ENCODE results near the gene S100A6.
"Not testable (repeated sequence)": the region's sequence is repeated elsewhere in the genome, so short reads cannot be mapped to it uniquely, and the experiment has no call there.

Gene S100A6

DNA sequence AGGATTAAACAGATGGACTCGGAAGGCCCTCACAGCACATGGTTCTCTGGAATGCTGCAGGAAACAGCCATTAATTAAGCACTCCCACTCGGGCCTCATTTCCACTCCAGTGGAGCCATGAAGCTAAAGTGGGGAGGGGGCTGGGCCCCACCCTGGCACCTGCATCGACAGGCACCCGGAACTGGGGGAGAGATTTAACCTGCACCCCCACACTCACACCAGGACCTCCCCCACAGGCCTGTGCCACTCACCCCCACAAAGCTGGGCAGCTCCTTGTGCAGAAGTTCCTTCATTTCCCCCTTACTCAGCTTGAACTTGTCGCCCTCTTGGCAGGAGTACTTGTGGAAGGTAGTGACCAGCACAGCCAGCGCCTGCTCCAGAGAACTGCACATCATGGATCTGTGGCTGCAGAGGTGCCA lies 27.7 kb upstream of the S100A6 start:
- H3K4me3 ChIP-seq (replicated peaks; ENCODE audit: low read depth, low read length): no peak overlapping the region
- no peak for TF ChIP-seq CTCF (IDR thresholded peaks at IDR 0.05; ENCODE audit: low read depth, low read length, missing control alignments)

GRCh38 chr1:153562021-153562420 lies 26.2 kb upstream of the S100A6 start:
- not testable (repeated sequence) for DNase-seq (ENCODE audit: extremely low read depth, low read depth); H3K4me3 ChIP-seq (replicated peaks; ENCODE audit: low read depth, low read length)

More for the DNA sequence above, 27.7 kb upstream of the S100A6 start:
- no peak for DNase-seq (ENCODE audit: extremely low read depth, low read depth)

DNA sequence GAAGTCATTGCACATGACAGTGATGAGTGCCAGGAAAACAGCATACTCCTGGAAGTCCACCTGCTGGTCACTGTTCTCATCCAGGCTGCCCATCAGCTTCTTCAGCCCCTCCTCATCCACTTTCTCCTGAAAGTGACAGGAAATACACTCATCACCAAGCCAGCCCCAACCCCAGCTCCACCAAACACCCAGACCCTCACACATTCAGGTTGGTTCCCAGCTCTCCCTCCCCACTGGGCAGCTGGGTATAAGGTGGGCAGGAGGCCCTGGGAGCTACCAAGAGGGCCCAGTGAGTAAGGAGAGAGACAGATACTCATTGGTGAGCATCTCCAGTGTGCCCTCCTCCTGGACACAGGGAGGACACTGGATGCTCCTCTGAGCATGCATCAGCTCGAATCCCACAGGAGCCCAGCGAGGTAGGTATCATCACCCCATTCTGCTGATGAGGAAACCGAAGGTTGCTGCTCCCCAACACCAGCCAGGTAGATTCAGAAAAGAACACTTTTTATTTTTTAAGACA lies 25.7 kb upstream of the S100A6 start:
- no peak for DNase-seq (ENCODE audit: extremely low read depth, low read depth)
- TF ChIP-seq CTCF (IDR thresholded peaks at IDR 0.05; ENCODE audit: low read depth, low read length, missing control alignments): no peak
- H3K4me3 ChIP-seq (replicated peaks; ENCODE audit: low read depth, low read length): no peak overlapping the region

DNA sequence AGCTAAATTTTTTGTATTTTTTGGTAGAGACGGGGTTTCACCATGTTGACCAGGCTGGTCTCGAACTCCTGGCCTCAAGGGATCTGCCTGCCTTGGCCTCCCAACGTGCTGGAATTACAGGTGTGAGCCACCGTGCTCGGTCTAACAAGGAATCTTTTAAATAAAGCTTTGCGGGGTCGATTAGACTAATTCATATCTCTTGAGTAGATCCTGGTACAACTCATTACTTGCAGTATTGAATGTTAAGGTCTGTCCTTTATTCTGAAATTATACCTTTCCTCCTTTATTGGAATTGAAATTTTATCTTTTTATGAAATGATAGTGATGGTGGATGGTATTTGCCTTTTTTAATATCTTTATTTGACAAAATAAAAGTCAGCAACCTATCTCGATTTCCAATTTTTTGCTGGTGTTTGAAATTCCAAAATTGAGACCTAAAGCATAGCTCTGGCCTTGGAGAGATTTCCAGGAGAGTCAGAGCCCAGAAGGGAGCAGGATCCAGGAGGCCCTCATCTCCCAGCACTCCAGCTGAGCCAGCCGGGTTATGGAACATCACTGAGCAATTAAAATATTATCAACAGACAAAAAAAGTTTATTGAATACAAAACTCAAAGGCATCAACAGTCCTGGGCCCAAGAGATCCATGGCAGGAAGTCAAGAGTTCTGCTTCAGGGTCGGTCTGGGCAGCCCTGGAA lies 25.1 kb upstream of the S100A6 start:
- no peak for DNase-seq (ENCODE audit: extremely low read depth, low read depth)
- peak; percentile 3 for TF ChIP-seq CTCF (IDR thresholded peaks at IDR 0.05; ENCODE audit: low read depth, low read length, missing control alignments)
- H3K4me3 ChIP-seq (replicated peaks; ENCODE audit: low read depth, low read length): no peak overlapping the region

DNA sequence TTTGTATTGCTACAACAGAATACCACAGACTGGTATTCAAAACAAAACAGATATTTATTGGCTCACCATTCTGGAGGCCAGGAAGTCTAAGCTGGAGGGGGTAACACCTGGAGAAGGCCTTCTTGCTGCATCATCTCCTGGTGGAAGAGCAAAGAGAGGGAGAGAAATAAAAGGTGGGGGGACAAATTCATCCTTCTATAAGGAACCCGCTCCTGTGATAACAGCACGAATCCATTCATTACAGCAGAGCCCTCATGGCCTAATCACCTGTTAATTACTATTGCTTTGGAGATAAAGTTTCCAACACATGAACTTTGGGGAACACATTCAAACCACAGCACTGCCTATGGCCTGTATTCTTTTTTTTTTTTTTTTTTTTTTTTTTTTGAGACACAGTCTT lies 24.4 kb upstream of the S100A6 start:
- no peak overlapping the region for H3K4me3 ChIP-seq (replicated peaks; ENCODE audit: low read depth, low read length)
- TF ChIP-seq CTCF (IDR thresholded peaks at IDR 0.05; ENCODE audit: low read depth, low read length, missing control alignments): no peak
- DNase-seq (ENCODE audit: extremely low read depth, low read depth): no peak

- H3K4me3 ChIP-seq (replicated peaks; ENCODE audit: low read depth, low read length): no peak overlapping the region
- no peak for TF ChIP-seq CTCF (IDR thresholded peaks at IDR 0.05; ENCODE audit: low read depth, low read length, missing control alignments)
Measured at GRCh38 chr1:153557877-153558276, 22.1 kb upstream of the S100A6 start.

GRCh38 chr1:153556348-153556747 lies 20.6 kb upstream of the S100A6 start:
- TF ChIP-seq CTCF (IDR thresholded peaks at IDR 0.05; ENCODE audit: low read depth, low read length, missing control alignments): no peak
- no peak for DNase-seq (ENCODE audit: extremely low read depth, low read depth)
- no peak overlapping the region for H3K4me3 ChIP-seq (replicated peaks; ENCODE audit: low read depth, low read length)

More at GRCh38 chr1:153557877-153558276, 22.1 kb upstream of the S100A6 start:
- DNase-seq (ENCODE audit: extremely low read depth, low read depth): no peak
